ENCODE data around the gene SYDE1. TPM values are rescaled to one million over a fixed set of nuclear protein-coding genes. Genes with fewer than 3 reads are reported as not detected.
A peak's percentile ranks its signal among the peaks of the same experiment; 100 is the strongest.
"Not testable (repeated sequence)": the region's sequence is repeated elsewhere in the genome, so short reads cannot be mapped to it uniquely, and the experiment has no call there.

SYDE1 gene, protein sequence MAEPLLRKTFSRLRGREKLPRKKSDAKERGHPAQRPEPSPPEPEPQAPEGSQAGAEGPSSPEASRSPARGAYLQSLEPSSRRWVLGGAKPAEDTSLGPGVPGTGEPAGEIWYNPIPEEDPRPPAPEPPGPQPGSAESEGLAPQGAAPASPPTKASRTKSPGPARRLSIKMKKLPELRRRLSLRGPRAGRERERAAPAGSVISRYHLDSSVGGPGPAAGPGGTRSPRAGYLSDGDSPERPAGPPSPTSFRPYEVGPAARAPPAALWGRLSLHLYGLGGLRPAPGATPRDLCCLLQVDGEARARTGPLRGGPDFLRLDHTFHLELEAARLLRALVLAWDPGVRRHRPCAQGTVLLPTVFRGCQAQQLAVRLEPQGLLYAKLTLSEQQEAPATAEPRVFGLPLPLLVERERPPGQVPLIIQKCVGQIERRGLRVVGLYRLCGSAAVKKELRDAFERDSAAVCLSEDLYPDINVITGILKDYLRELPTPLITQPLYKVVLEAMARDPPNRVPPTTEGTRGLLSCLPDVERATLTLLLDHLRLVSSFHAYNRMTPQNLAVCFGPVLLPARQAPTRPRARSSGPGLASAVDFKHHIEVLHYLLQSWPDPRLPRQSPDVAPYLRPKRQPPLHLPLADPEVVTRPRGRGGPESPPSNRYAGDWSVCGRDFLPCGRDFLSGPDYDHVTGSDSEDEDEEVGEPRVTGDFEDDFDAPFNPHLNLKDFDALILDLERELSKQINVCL
- total RNA-seq = 9.4 and 12.4 TPM in 2 replicates

DNA sequence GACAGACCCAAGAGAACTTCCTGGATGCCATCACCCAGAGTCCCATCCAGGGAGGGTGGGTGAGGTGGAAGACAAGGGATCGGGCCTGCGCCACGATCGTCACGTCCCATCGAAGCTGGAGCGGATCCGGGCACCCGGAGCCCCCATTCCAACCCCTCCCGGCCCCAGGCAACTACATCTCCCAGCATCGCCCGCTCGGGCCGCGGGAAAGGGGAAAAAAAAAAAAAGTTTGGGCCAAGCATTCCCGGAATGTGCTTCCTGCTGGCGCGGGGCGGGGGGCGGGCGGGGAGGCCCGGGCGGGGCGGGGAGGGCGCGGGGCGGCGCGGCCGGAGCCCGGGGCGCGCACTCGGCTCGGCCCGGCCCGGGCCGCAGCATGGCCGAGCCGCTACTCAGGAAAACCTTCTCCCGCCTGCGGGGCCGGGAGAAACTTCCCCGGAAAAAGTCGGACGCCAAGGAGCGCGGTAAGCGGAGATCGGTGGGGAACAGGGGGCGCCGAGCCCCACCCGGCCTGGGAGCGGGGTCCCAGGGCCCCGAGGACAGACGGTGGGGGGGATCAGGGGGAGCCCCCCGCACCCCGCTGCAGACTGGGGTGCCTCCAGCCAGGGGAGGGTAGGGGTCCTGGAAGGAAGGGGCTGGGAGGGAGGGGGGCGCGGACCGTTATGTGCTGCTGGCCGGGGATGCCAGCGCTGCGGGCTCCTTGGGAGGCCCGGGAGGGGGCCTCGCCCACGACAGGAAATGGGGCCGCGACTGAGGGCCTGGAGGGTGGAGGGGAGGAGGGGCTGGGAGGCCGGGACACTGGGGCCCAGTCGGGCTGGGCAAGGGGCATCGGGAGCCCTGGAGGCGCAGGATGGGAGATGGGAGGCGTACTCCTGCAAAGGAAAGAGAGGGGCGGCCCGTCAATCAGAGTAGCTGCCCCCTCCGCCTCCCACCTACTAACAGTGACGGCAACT lies at the start of gene SYDE1:
SYDE1 (plus strand) TSS at position 341 of the 950 bp plus-strand sequence; CDS start at position 374, 33 bp downstream.
- no peak for DNase-seq (ENCODE audit: low read depth, low spot score)

DNA sequence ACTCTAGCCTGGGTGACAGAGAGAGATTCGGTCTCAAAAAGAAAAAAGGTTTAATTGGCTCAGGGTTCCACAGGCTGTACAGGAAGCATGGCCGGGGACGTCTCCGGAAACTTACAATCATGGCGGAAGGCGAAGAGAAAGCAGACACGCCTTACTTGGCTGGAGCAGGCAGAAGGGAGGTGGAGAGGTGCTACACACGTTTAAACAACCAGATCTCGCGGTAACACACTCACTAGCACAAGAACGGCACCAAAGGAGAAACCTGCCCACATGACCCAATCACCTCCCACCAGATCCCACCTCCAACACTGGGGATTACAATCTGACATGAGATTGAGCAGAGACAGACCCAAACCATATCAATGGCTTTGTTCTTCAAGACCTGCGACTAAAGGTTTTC lies 45.2 kb upstream of the SYDE1 start:
- DNase-seq (ENCODE audit: low read depth, low spot score) = no peak

DNA sequence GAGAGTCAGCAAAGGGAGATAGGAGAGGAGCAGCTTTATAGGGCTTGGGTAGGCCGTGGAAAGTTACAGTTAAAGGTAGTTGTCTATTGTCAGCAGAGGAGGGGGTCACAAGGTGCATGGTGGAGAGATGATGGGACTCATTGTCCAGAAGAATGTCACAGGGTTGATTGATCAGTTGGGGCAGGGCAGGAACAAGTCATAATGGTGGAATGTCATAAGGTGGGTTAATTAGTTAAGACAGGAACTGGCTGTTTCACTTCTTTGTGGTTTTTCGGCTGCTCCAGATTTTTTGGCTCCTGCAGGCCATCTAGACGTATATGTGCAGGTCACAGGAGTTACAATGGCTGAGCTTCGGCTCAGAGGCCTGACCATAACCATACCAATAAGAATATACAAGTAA lies 36.8 kb upstream of the SYDE1 start:
- not testable (repeated sequence) for DNase-seq (ENCODE audit: low read depth, low spot score)

DNA sequence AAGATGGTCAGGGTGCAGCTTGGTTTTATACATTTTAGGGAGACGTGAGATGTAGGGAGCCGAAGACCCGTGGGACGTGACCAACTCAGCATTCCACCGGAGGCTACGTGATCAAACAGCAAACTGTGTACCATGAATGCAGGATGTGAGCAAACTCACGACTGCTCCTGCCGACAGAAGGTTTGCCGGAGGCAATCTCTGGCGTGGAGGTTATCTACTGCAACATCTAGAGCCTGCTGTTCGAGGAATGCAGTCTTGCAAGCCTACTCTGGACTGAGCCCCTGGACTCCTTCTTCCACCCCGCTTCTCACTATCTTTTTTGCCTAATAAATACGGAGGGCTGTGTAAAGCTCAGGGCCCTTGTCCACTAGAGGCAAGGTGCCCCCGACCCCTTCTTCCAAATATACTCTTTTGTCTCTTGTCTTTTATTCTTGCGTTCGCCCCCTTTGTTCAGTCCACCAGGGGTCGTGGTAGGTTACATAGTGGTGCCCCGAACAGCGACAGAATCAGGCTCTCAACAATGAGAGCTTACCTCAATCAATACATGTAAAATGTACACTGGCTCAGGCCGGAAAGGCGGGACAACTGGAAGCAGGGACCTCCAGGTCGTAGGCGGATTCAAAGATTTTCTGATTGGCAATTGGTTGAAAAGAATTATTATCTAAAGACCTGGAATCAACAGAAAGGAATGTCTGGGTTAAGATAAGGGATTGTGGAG lies 34.1 kb upstream of the SYDE1 start:
- DNase-seq (ENCODE audit: low read depth, low spot score) = no peak

DNA sequence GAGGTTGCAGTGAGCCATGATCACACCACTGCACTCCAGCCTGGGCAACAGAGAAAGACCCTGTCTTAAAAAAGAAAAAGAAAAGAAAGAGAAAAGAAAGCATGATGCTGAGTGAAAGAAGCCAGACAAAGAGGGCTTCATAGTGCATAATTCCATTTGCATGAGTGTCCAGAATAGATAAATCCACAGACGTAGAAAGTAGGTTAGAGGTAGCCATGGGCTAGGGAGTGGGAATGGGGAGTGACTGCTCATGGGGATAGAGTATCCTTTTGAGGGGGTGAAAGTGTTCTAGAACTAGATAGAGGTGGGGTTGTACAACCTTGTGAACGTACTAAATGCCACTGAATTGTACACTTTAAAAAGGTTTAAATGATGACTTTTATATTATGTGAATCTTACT lies 32.8 kb upstream of the SYDE1 start:
- no peak for DNase-seq (ENCODE audit: low read depth, low spot score)

DNA sequence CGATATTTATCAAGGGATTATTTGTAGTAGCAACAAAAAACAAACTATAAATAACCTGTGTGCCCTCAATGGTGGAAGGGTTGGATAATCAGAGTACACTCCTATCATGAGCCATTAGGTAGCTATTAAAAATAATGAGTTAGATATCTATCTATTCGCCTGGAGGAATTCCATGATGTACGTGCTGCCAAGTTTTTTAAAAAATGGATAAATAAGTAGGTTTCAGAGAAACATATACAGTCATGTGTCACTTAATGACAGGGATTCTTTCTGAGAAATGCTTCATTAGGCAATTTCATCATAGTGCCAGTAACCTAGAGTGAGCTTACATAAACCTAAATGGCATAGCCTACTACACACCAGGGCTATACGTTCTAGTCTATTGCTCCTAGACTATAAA lies 31.4 kb upstream of the SYDE1 start:
- DNase-seq (ENCODE audit: low read depth, low spot score) = no peak

DNA sequence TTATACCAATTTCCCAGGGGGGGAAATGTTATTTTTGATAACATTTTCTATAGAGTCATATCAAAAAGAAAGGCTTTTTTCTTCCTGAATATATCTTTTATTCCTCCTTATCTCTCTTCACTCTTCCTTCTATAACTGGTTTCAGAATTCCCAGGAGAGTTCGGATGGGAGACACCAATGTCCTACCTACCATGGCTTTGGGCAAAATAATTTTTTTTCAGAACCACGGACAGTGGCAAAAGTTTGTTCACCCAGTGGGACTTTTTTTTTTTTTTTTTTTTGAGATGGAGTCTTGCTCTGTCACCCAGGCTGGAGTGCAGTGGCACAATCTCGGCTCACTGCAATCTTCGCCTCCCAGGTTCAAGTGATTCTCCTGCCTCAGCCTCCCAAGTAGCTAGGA lies 27.2 kb upstream of the SYDE1 start:
- DNase-seq (ENCODE audit: low read depth, low spot score) = not testable (repeated sequence)

DNA sequence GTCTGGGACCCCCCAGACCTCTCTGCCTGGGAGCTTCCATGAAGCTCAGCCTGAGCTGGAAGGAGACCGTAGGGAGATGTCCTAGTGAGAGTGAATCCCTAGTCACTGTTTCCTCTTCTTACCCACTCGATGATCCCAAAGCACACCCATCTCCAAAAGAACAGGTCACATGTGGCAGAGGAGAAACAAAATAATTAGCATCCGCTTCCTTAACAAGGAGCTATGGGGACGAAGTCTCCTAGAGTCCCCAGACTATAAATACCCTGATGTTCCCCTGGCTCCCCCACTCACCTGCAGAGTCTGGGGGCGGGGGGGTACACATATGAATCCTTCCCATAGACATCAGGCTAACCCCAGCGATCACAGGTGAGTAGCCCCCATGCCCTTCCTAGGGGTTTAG lies 25.3 kb upstream of the SYDE1 start, which contains the start of gene OR1I1:
OR1I1 (plus strand) TSS at position 301 of the 400 bp plus-strand sequence. CDS start 4,855 bp downstream, outside the sequence.
- no peak for DNase-seq (ENCODE audit: low read depth, low spot score)

DNA sequence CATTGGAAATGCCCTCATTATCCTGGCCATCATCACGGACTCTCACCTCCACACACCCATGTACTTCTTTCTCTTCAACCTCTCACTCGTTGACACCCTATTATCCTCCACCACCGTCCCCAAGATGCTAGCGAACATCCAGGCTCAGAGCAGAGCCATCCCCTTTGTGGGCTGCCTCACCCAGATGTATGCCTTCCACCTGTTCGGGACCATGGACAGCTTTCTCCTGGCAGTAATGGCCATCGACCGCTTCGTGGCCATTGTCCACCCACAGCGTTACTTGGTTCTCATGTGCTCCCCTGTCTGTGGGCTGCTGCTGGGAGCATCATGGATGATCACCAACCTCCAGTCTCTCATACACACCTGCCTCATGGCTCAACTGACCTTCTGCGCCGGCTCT lies 20.0 kb upstream of the SYDE1 start:
- no peak for DNase-seq (ENCODE audit: low read depth, low spot score)

DNA sequence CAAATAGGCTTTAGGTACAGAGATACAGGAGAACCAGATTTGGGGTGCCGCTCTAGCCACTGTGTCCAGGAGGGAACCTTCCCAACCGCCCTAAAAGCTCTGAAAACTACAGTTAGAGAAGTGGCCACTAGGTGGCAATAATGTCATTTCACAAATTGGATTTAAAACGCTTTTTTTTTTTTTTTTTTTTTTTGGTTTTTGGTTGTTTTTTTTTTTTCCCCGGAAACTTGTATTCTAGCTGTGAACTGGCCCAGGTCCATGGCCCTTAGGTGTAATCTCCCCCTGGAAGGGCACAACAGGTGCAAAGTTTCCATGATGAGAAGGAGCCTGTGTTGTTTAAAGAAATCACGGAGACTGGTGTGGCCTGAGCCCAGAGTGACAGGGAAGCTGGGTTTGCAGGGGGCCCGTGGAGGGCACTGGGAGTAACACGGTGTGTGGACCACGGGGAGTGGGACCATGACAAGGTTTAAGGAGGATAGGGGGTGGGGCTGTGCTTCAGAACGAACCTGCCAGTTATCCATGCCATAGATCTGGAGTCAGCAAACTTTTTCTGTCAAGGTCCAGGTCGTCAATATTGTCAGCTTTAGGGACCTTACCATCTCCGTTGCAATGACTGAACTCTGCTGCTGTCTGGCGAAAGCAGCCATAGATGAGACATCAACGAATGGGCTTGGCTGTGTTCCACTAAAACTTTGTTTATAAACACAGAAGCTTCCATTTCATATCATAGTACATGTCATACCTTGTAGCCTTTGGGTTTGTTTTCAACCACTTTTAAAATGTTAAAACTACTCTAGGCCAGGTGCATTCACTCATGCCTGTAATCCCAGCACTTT lies 15.1 kb upstream of the SYDE1 start:
- no peak for DNase-seq (ENCODE audit: low read depth, low spot score)

DNA sequence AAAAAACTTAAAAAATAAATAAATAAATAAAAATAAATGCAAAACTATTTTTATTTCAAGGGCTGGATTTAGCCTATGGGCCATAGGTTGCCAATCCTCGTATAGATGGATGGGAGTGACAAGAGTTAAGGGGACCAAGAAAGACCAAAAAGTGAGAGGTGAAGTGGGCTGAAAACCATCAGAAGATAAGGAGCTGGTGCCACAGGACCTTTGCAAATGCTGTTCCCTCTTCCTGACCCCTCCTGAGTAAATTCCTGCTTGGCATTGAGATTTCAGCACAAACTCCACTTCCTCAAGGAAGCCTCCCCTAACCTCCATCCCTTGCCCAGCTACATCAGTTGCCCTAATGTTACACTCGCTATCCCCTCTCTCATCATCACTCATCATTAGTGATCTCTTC lies 14.2 kb upstream of the SYDE1 start:
- DNase-seq (ENCODE audit: low read depth, low spot score) = no peak

DNA sequence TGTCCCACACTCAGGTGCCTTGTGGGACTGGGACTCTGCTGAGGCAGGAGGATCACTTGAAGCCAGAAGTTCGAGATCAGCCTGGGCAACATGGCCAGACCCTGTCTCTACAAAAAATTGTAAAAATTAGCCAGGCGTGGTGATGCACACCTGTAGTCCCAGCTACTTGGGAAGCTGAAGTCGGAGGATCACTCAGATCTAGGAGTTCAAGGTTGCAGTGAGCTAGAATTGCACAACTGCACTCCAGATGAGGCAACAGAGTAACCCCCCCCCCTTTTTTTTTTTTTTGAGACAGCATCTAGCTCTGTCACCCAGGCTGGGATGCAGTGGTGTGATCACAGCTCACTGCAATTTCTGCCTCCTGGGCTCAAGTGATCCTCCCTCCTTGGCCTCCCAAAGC lies 11.0 kb upstream of the SYDE1 start:
- DNase-seq (ENCODE audit: low read depth, low spot score) = no peak

DNA sequence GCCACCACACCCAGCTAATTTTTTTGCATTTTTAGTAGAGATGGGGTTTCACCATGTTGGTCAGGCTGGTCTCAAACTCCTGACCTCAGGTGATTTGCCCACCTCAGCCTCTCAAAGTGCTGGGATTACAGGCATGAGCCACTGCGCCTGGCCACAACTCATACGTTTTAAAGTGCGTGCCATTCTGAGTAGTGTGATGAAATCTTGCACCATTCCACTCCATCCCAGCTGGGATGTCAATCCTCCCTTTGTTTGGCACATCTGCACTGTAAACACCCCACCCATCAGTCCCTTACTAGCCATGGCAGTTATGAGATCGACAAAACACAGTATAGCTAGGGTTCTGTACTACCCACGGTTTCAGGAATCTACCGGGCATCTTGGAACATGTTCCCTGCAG lies 9.2 kb upstream of the SYDE1 start:
- not testable (repeated sequence) for DNase-seq (ENCODE audit: low read depth, low spot score)

DNA sequence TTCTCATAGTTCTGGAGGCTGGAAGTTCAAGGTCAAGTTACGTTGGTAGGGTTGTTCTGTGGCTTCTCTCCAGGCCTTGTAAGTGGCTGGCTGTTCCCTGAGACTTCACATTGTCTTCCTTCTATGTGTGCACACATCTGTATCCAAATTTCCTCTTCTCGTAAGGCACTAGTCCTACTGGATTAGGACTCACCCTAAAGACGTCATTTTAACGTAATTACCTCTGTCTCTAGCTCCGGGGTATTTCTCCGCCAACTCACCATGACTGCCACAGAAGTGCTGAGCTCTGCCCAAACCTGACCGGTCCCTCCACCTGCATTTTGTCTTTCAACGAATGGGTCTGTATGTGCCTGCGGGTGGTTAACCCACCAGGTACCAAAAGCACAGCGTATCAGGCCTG lies 8.7 kb upstream of the SYDE1 start:
- no peak for DNase-seq (ENCODE audit: low read depth, low spot score)

DNA sequence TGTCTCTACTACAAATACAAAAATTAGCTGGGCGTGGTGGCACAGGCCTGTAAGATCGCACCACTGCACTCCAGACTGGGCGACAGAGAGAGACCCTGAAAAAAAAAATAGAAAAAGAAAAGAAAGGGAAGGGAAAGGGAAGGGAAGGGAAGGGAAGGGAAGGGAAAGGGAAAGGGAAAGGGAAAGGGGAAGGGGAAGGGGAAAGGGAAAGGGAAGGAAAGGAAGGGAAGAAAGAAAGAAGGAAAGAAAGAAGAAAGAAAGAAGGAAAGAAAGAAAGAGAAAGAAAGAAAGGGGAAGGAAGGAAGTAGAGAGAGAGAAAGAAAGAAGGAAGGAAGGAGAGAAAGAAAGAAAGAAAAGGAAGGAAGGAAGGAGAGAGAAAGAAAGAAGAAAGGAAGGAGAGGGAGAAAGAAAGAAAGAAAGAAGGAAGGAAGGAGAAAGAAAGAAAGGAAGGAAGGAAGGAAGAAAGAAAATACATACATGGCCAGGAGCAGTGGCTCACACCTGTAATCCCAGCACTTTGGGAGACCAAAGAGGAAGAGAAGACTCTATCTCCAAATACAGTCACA lies 8.1 kb upstream of the SYDE1 start:
- DNase-seq (ENCODE audit: low read depth, low spot score) = no peak

DNA sequence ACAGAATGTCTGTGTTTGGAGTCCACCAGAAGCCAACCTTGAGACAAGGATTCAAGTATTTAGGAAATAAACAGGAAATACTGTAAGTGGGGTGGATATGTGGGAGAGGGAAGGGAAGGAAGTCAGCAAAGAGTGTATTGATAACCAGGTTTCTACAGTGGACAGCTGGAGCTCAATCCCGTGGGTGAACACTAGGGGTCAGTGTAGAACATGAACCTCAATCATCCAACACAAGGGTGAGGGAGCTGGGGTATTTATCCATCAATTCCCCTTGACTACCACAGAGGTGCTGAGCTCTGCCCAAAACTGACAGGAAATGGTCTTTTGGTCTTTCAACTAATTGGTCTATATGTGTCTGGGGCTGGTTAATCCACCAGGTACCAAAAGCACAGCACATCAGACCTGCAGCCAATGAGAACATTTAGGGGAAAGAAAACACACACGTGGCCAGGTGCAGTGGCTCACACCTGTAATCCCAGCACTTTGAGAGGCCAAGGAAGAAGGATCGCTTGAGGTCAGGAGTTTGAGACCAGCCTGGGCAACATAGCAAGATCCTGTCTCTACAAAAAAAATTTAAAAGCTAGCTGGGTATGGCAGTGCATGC lies 5.6 kb upstream of the SYDE1 start:
- DNase-seq (ENCODE audit: low read depth, low spot score) = peak; percentile 26

DNA sequence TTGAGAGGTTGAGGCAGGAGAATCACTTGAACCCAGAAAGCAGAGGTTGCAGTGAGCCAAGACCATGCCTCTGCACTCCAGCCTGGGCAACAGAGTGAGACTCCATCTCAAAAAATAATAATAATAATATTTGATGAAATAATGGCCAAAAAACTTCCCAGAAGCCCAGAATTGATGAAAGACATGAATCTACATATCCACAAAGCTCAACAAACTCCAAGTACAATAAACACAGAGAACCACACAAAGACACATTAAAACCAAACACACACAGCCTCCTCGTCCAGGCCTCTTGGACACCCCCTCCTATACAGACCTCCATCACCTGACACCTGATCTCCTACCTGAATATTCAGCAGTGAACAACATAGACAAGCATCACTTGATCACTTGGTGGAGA lies 3.2 kb upstream of the SYDE1 start:
- DNase-seq (ENCODE audit: low read depth, low spot score) = no peak

DNA sequence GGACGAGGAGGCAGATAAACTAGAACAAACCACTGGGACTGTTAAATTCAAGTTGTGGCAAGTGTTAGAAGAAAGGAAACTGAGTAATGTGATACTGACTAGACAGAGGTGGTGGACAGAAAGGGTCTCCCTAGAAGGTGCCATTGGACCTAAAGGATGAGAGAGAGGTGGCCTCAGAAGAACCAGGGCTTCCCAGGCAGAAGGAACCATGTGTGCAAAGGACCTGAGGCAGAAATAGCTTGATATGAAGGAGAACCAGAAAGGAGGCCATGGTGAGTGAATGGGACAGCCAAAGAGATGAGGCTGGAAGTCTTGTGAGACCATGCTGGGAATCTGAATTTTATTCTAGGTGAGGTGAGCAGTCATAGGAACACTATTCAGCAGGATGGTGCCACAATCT lies 2.8 kb upstream of the SYDE1 start:
- no peak for DNase-seq (ENCODE audit: low read depth, low spot score)

DNA sequence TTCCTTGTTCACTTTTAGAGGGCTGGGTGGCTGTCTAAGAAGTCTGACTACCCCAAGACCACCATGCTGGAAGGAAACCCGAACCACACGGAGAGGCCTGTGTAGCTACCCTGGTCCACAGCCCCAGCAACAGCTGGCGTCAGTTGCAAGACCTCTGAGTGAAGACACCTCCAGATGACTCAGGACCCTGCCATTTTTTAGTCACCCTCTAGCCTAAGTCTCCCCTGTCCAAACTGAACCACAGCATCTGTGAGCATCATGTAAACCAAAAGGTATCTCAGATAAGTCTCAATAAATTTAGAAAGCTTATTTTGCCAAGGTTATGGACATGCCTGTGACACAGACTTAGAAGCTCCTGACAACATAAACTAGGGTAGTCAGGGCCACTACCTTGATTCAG lies 2.2 kb upstream of the SYDE1 start:
- DNase-seq (ENCODE audit: low read depth, low spot score) = no peak
